SJCRH30 (cell line): Measurements from ENCODE around the gene RNF167. TPM values are rescaled to one million over a fixed set of nuclear protein-coding genes. Genes with fewer than 3 reads are reported as not detected.

Experiments used
- DNase-seq, 2 experiments: peaks; one replicate each; pipeline ENCODE4 v3.0.0-alpha.2; 2015 to 2020
- H3K27ac ChIP-seq: fragments of 250-450 bp; sonication (Bioruptor Pico); 2 replicates; pipeline ENCODE4 v1.5.1; 2020; ENCODE audit warnings: mild to moderate bottlenecking, moderate library complexity
- H3K27me3 ChIP-seq: fragments of 250-450 bp; sonication (Bioruptor Pico); 2 replicates; pipeline ENCODE4 v1.5.1; 2020; ENCODE audit warnings: mild to moderate bottlenecking, moderate library complexity
- H3K36me3 ChIP-seq: fragments of 250-450 bp; sonication (Bioruptor Pico); 2 replicates; pipeline ENCODE4 v1.5.1; 2020; ENCODE audit warnings: mild to moderate bottlenecking, moderate library complexity
- H3K4me1 ChIP-seq: fragments of 250-450 bp; sonication (Bioruptor Pico); 2 replicates; pipeline ENCODE4 v1.5.1; 2020; ENCODE audit warnings: mild to moderate bottlenecking, moderate library complexity
- H3K4me3 ChIP-seq: fragments of 250-450 bp; sonication (Bioruptor Pico); 2 replicates; pipeline ENCODE4 v1.5.1; 2020; ENCODE audit warnings: mild to moderate bottlenecking, moderate library complexity
- H3K9me3 ChIP-seq: fragments of 250-450 bp; sonication (Bioruptor Pico); replicated peaks from 2 replicates; pipeline ENCODE4 v1.5.1; 2020; ENCODE audit warnings: mild to moderate bottlenecking, moderate library complexity
- total RNA-seq: library from RNA; depleted of rRNA; stranded (reverse); fragments of >200 nt; shearing (Covaris generic); gene quantifications from 2 replicates; pipeline ENCODE4 v1.2.3, GENCODE V29; 2014; rRNA removed

RNF167 gene
- total RNA-seq: 35.7 and 38.7 TPM in 2 replicates

DNA sequence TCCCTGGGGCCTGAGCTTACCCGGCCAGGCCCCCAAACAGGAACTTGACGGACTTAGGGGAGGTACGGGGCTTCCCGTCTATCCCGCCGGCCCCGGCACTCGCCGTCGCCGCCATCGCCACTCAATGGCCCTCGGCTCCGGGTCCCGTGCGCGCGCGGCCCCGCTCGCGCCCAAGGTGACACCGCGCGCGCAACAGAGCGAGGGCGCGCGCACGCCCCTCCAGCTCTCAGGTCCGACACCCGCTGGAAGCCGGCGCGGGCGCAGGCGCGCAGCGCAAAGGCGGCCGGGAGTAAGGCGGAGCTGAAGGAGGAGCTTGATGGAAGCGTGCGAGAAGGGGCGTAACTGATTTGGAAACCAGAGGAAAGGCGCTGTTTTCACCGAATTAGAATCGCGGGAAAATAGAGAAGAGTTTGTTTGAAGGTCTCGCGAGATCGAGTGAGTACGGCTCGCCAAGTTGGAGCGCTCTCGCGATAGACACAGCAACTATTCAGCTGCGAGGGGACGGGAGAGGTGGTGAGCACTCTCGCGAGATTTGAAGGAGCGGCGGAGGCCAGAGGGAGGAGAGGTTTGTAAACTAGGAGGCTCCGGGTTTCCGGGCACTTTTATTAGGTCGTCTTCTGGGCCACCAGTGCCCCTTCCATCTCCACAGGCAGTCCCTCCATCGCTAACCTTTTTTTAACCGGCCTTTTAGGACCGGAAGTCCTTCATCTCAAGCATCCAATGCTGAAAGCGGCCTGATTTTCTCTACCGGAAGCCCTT lies at the start of gene RNF167, which contains the start of gene SLC25A11:
Gene RNF167 (plus strand): TSS at position 473 of the 759 bp plus-strand sequence. CDS start 642 bp downstream, outside the sequence.
Gene SLC25A11 (minus strand): TSS at position 251 of the 759 bp plus-strand sequence. CDS start 136 bp downstream, at position 115.
- peak; percentile 95 to 97 for DNase-seq
- no peaks in the 10 kb centered on the region for H3K27me3 ChIP-seq
- peak within 1 kb of the TSS; percentile 67 for H3K4me3 ChIP-seq
- peaks cover 4% of the 10 kb centered on the region for H3K4me1 ChIP-seq
- peak within 1 kb of the TSS; percentile 90 for H3K27ac ChIP-seq
- H3K9me3 ChIP-seq: no peaks in the 10 kb centered on the region
- H3K36me3 ChIP-seq: peaks cover 17% of the 10 kb centered on the region

DNA sequence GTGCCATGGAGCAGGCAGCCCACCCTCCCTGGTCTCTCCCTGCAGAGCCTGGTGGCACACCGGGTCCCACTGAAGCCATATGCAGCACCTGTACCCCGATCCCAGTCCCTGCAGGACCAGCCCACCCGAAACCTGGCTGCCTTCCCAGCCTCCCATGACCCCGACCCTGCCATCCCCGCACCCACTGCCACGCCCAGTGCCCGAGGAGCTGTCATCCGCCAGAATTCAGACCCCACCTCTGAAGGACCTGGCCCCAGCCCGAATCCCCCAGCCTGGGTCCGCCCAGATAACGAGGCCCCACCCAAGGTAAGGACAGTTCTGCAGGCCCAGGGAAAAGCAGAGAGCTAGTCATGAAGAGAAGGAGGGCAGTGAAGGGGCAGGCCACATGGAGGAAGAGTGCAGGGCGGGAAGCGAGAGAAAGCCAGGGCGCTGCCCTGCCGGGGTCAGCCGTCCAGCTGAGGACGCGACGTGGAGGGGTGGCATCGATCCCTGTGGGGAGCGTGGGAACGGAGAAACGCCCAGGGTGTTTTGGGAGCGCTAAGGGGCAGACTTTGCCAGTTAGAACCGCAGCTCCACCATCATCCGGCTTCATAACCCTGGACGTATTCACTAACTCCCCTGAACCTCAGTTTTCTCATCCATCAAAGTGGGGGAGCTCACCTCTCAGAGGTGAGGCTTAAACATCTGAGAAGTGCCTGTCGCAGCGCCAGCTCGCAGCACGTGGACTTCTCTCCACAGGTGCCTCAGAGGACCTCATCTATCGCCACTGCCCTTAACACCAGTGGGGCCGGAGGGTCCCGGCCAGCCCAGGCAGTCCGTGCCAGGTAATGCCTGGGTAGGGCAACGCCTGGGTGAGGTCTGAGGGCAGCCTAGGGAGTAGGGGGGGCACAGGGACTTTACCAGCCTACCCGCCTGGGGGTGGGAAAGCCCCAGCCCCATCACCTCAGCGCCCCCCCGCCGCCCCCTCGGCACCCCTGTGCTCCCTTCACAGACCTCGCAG lies 48.4 kb upstream of the RNF167 start:
- Histone ChIP-seq H3K27me3 (no peaks in the 10 kb centered on the region), H3K27ac (no peak overlapping the region), H3K4me1 (no peaks in the 10 kb centered on the region), H3K36me3 (no peaks in the 10 kb centered on the region), H3K9me3 (no peaks in the 10 kb centered on the region), H3K4me3 (no peak overlapping the region)
- no peak for DNase-seq

DNA sequence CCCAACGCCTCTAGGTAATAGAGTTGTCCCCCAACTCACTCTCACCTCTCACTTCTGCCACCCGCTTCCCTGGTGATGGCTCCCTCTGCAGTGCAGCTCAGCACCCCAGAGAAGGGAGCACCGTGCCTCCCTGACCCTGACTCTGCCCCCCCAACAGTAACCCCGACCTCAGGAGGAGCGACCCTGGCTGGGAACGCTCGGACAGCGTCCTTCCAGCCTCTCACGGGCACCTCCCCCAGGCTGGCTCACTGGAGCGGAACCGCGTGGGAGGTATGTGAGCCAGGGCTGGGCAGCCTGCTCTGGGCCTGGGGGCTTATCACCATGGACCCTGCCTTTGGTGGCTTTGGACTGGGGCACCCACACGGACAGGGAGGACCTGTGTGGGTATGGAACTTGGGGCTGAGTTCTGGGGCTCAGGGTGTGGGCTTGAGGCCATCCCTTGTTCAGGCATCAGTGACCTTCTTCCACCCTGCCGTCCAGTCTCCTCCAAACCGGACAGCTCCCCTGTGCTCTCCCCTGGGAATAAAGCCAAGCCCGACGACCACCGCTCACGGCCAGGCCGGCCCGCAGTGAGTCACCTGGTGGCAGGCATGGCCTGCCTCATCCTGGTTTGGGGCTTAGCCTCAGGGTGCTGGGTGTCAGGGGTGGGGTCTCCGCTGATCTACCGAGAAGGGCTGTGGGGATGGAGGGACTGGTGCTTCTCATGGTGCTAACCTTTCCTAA lies 47.4 kb upstream of the RNF167 start:
- Histone ChIP-seq H3K9me3 (no peaks in the 10 kb centered on the region), H3K27ac (no peak overlapping the region), H3K4me3 (no peak overlapping the region), H3K4me1 (no peaks in the 10 kb centered on the region), H3K27me3 (no peaks in the 10 kb centered on the region), H3K36me3 (no peaks in the 10 kb centered on the region)
- DNase-seq: no peak

DNA sequence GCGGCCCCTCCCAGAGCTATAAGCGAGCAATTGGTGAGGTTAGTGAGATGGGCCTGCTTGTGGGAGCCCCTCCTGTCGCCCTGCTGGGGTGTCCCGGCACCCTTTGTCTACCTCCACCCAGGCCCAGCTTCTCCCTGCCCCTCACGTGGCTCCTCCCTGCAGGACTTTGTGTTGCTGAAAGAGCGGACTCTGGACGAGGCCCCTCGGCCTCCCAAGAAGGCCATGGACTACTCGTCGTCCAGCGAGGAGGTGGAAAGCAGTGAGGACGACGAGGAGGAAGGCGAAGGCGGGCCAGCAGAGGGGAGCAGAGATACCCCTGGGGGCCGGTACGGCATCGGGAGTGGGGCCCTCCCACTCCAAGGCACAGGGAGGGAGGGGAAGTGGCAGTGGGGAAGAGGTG lies 46.8 kb upstream of the RNF167 start:
- no peaks in the 10 kb centered on the region for H3K27me3 ChIP-seq
- H3K4me1 ChIP-seq: no peaks in the 10 kb centered on the region
- no peaks in the 10 kb centered on the region for H3K9me3 ChIP-seq
- no peaks in the 10 kb centered on the region for H3K36me3 ChIP-seq
- no peak overlapping the region for H3K27ac ChIP-seq
- no peak overlapping the region for H3K4me3 ChIP-seq
- DNase-seq: no peak

DNA sequence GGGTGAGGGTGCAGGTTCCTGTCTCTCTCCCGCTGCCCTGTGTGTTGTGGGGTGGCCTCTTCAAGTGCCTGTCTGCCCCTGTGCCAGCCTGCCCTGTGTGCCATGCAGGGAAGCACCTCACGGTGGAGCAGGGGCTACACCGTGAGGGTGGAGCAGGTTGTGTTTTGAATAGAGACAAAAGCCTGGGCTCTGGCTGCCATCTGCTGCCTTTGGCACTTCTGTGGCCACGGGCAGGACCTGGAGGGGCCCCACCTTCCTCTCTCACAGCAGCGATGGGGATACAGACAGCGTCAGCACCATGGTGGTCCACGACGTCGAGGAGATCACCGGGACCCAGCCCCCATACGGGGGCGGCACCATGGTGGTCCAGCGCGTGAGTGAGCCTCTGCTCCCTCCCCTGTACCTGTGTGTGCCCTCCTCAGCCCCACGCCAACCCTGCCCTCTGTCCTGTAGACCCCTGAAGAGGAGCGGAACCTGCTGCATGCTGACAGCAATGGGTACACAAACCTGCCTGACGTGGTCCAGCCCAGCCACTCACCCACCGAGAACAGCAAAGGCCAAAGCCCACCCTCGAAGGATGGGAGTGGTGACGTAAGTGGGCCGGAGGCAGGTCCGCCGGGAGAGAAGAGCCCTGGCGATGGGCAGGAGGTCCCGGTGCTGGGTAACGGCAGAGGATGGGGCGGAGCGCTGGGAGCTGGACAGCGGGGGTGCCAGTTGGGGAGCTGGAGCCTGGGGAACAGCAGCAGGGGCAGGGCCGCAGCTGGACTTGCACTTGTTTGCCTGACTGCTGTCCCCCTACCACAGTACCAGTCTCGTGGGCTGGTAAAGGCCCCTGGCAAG lies 46.1 kb upstream of the RNF167 start:
- H3K4me3 ChIP-seq: no peak overlapping the region
- no peaks in the 10 kb centered on the region for H3K9me3 ChIP-seq
- no peak overlapping the region for H3K27ac ChIP-seq
- H3K4me1 ChIP-seq: no peaks in the 10 kb centered on the region
- no peaks in the 10 kb centered on the region for H3K36me3 ChIP-seq
- no peaks in the 10 kb centered on the region for H3K27me3 ChIP-seq
- DNase-seq: no peak

DNA sequence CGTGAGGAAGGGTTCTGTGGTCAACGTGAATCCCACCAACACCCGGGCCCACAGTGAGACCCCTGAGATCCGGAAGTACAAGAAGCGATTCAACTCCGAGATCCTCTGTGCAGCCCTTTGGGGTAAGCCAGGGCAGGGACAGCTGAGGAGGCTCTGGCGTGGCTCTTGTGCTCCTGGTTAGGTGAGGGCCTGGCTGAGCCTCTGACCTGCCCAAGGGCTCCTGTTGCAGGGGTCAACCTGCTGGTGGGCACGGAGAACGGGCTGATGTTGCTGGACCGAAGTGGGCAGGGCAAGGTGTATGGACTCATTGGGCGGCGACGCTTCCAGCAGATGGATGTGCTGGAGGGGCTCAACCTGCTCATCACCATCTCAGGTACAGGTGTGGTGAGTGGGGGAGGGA lies 44.9 kb upstream of the RNF167 start:
- H3K4me1 ChIP-seq: no peaks in the 10 kb centered on the region
- no peak overlapping the region for H3K27ac ChIP-seq
- no peak overlapping the region for H3K4me3 ChIP-seq
- H3K36me3 ChIP-seq: no peaks in the 10 kb centered on the region
- H3K27me3 ChIP-seq: no peaks in the 10 kb centered on the region
- no peaks in the 10 kb centered on the region for H3K9me3 ChIP-seq
- DNase-seq: no peak

DNA sequence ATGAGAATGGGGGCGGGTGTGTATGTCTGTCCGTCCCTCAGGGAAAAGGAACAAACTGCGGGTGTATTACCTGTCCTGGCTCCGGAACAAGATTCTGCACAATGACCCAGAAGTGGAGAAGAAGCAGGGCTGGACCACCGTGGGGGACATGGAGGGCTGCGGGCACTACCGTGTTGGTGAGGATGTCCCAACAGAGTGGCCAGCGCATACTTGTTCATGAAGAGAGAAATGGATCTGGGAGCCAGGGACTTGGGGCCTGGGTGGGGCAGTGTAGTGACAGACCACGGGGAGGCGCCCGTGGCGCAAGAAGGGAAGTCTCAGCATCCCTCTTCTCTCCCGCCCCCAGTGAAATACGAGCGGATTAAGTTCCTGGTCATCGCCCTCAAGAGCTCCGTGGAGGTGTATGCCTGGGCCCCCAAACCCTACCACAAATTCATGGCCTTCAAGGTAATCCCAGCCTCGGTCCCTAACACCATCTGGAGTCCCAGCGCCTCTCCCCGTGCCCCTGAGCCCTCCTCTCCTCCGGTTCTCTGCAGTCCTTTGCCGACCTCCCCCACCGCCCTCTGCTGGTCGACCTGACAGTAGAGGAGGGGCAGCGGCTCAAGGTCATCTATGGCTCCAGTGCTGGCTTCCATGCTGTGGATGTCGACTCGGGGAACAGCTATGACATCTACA lies 44.3 kb upstream of the RNF167 start:
- H3K36me3 ChIP-seq: no peaks in the 10 kb centered on the region
- DNase-seq: no peak
- no peak overlapping the region for H3K27ac ChIP-seq

DNA sequence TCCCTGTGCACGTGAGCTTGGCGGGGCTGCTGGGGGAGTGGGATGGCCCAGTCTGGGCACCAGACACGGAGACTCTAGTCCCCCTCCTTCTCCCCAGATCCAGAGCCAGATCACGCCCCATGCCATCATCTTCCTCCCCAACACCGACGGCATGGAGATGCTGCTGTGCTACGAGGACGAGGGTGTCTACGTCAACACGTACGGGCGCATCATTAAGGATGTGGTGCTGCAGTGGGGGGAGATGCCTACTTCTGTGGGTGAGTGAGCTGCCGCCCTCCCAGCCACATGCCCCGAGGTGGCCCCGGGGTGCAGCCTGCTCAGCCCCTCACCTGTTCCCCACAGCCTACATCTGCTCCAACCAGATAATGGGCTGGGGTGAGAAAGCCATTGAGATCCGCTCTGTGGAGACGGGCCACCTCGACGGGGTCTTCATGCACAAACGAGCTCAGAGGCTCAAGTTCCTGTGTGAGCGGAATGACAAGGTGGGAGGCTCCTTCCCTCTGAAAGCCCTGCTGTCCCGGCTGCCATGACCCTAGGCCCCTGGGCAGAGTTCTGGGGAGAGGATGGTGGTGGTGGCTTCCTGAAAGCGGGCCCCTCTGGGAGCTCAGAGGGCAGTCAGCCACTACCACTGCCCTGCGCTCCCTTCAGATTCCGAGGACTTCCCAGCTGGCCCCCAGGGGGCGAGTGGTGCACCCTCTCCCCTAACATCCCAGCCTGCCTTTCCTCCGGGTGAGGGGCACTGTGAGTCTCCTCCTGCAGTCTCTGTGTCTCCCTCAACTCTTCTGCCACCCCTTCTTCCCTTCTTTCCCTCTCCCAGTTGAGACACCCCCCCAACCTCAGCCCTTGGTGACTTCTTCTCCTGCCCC lies 43.5 kb upstream of the RNF167 start:
- H3K4me3 ChIP-seq: no peak overlapping the region
- DNase-seq: no peak
- no peaks in the 10 kb centered on the region for H3K36me3 ChIP-seq
- H3K27ac ChIP-seq: no peak overlapping the region
- H3K27me3 ChIP-seq: no peaks in the 10 kb centered on the region
- H3K4me1 ChIP-seq: no peaks in the 10 kb centered on the region
- H3K9me3 ChIP-seq: no peaks in the 10 kb centered on the region

More for the DNA sequence above, 44.3 kb upstream of the RNF167 start:
- no peak overlapping the region for H3K4me3 ChIP-seq
- H3K4me1 ChIP-seq: no peaks in the 10 kb centered on the region
- no peaks in the 10 kb centered on the region for H3K9me3 ChIP-seq
- no peaks in the 10 kb centered on the region for H3K27me3 ChIP-seq

DNA sequence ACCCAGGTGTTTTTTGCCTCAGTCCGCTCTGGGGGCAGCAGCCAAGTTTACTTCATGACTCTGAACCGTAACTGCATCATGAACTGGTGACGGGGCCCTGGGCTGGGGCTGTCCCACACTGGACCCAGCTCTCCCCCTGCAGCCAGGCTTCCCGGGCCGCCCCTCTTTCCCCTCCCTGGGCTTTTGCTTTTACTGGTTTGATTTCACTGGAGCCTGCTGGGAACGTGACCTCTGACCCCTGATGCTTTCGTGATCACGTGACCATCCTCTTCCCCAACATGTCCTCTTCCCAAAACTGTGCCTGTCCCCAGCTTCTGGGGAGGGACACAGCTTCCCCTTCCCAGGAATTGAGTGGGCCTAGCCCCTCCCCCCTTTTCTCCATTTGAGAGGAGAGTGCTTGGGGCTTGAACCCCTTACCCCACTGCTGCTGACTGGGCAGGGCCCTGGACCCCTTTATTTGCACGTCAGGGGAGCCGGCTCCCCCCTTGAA lies 42.8 kb upstream of the RNF167 start:
- no peaks in the 10 kb centered on the region for H3K4me1 ChIP-seq
- no peaks in the 10 kb centered on the region for H3K9me3 ChIP-seq
- H3K4me3 ChIP-seq: no peak overlapping the region
- no peak for DNase-seq
- H3K27ac ChIP-seq: no peak overlapping the region
- no peaks in the 10 kb centered on the region for H3K36me3 ChIP-seq
- no peaks in the 10 kb centered on the region for H3K27me3 ChIP-seq

DNA sequence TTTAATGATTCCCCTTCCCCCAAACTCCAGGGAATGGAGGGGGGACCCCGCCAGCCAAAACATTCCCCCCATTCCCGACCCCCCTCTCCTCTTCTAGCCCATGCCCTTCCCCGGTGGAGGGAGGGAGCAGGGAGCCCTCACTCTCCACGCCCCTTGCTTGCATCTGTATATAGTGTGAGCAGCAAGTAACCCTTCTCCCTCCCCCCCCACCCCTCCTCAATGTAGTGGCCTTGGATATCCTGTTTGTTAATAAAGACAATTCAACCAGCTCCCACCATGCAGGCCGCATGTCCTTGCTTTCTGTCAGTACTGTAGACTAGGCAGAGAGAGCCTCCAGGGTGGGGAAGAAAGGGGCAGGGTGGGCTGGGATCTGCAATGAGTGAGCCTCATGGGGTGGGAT lies 42.3 kb upstream of the RNF167 start:
- H3K36me3 ChIP-seq: no peaks in the 10 kb centered on the region
- H3K4me1 ChIP-seq: peaks cover under 1% of the 10 kb centered on the region; the same call in 1 of the 2 replicates
- H3K27me3 ChIP-seq: no peaks in the 10 kb centered on the region
- no peak overlapping the region for H3K27ac ChIP-seq
- no peak for DNase-seq
- no peak overlapping the region for H3K4me3 ChIP-seq
- no peaks in the 10 kb centered on the region for H3K9me3 ChIP-seq

DNA sequence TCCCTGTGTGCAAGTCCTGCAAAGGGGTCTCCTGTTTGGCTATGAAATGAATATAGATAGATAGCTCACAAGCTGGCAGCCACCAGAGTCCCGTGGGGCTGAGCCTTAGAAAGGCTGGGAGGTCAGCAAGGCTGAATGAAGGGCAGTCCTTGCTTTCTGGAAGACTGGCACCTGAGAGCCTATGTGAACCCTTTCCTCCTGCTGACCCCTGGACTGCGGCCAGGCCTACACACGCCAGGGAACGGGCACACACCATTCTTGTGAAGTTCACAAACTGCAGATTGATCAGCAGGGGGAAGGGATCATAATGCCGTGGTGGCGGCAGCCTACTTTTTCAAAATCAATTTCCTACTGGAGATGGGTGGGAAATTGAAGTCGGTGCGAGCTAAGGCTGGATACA lies 41.7 kb upstream of the RNF167 start:
- DNase-seq: no peak
- Histone ChIP-seq H3K9me3 (no peaks in the 10 kb centered on the region), H3K4me1 (peaks cover 6% of the 10 kb centered on the region), H3K27ac (no peak overlapping the region), H3K4me3 (no peak overlapping the region), H3K27me3 (no peaks in the 10 kb centered on the region), H3K36me3 (no peaks in the 10 kb centered on the region)

DNA sequence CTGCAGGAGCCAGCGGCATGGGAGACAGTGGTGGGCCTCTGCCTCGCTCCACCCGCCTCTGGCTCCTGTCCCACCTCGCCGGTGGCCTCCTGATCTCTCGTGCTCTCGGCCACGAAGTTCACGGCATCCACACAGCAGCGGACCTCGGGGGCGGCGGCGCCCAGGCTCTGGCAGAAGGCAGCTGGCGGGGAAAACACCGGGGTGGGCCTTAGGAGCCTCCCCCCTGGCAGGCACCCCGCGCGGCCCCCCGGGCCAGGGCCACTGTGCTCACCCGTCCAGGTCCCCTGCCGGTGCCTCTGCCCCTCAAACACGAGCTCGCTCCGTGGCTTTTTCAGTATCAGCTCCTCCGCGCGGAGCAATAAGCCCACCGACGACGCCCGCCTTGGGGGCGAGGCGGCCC lies 41.1 kb upstream of the RNF167 start:
- no peak for DNase-seq
- Histone ChIP-seq H3K4me1 (peaks cover 6% of the 10 kb centered on the region), H3K4me3 (no peak overlapping the region), H3K36me3 (no peaks in the 10 kb centered on the region), H3K9me3 (no peaks in the 10 kb centered on the region), H3K27ac (no peak overlapping the region), H3K27me3 (no peaks in the 10 kb centered on the region)
